MCF 10A (cell line): ENCODE results near the gene CFAP126. TPM values are rescaled to one million over a fixed set of nuclear protein-coding genes. Genes with fewer than 3 reads are reported as not detected.
"Not testable (repeated sequence)": the region's sequence is repeated elsewhere in the genome, so short reads cannot be mapped to it uniquely, and the experiment has no call there.

ENCODE experiments used
- BruUV-seq: library from RNA; stranded (reverse); fragments of 400-500 nt; replicated peaks from 2 replicates; lab custom pipeline; 2021; lab: Mats Ljungman, UMichigan
- CTCF ChIA-PET: fragments of 300-600 bp; sonication (Branson Sonifier 250); formaldehyde crosslinking; extraction: SDS; loops from one replicate; lab custom pipeline; 2021; ENCODE audit warnings: antibody characterized with exemption, inconsistent platforms; lab: Yijun Ruan, JAX
- POLR2A ChIA-PET: fragments of 300-600, 350-650 bp; sonication (Branson Sonifier 250); formaldehyde crosslinking; extraction: SDS; loops from one replicate; lab custom pipeline; 2020; ENCODE audit warnings: antibody characterized with exemption, inconsistent platforms; lab: Yijun Ruan, JAX
- DNase-seq: peaks from one replicate; pipeline ENCODE4 v3.0.0-alpha.2; 2018; ENCODE audit not compliant: unreplicated experiment
- H3K27ac Mint-ChIP-seq: one replicate; pipeline ENCODE4 v1.8.0; 2022; ENCODE audit warnings: mild to moderate bottlenecking, low read depth, mixed read lengths; ENCODE audit not compliant: unreplicated experiment
- H3K27me3 Mint-ChIP-seq: one replicate; pipeline ENCODE4 v1.8.0; 2022; ENCODE audit warnings: mixed read lengths; ENCODE audit not compliant: insufficient read depth, unreplicated experiment
- H3K36me3 Mint-ChIP-seq: one replicate; pipeline ENCODE4 v1.8.0; 2022; ENCODE audit warnings: mild to moderate bottlenecking, moderate library complexity, mixed read lengths; ENCODE audit not compliant: insufficient read depth, unreplicated experiment
- H3K4me1 Mint-ChIP-seq: one replicate; pipeline ENCODE4 v1.8.0; 2022; ENCODE audit warnings: mixed read lengths; ENCODE audit not compliant: insufficient read depth, unreplicated experiment
- H3K4me3 Mint-ChIP-seq: one replicate; pipeline ENCODE4 v1.8.0; 2022; ENCODE audit warnings: mild to moderate bottlenecking, moderate library complexity, mixed read lengths; ENCODE audit not compliant: unreplicated experiment
- H3K9me3 Mint-ChIP-seq: one replicate; pipeline ENCODE4 v1.8.0; 2022; ENCODE audit warnings: mixed read lengths; ENCODE audit not compliant: unreplicated experiment
- CTCF ChIP-seq: fragments of 200-600 bp; IDR thresholded peaks from one replicate; pipeline ENCODE4 v1.8.0; 2022; ENCODE audit warnings: antibody characterized with exemption, mild to moderate bottlenecking; ENCODE audit not compliant: unreplicated experiment
- intact Hi-C: fragments of 100-400 bp; cut with micrococcal nuclease; formaldehyde crosslinking; loops from 2 replicates; pipeline ENCODE4 v1.14.1; 2022
- total RNA-seq: library from RNA; stranded (reverse); gene quantifications from 2 replicates; pipeline ENCODE4 v1.2.3, GENCODE V29; 2022

CFAP126 gene
- total RNA-seq, 1 experiment from 2014 or later = not detected

GRCh38 chr1:161399257-161399998 lies 31.8 kb upstream of the CFAP126 start:
- no peaks in the 10 kb centered on the region for H3K9me3 Mint-ChIP-seq
- no TSS peak for BruUV-seq
- intact Hi-C loops = no loop called here
- peak overlapping the region; percentile 100 for H3K27ac Mint-ChIP-seq
- H3K36me3 Mint-ChIP-seq = peaks cover 12% of the 10 kb centered on the region
- H3K4me1 Mint-ChIP-seq = peaks cover 18% of the 10 kb centered on the region
- H3K27me3 Mint-ChIP-seq = no peaks in the 10 kb centered on the region
- ChIA-PET CTCF (interaction anchor here (1.1 to 1.3 kb wide), 6 partner anchors 9 to 349 kb away, joined by 3 to 7 read pairs (median 4); partner anchors contain the start of gene TOMM40L), POLR2A (interaction anchor here (0.6 to 2.4 kb wide), 15 partner anchors 8 to 474 kb away, joined by 3 to 33 read pairs (median 5); partner anchors contain the start of genes DEDD, DUSP12 and NDUFS2)
- H3K4me3 Mint-ChIP-seq = peak overlapping the region; percentile 82
- peak; percentile 57 for TF ChIP-seq CTCF
- DNase-seq = peak; percentile 93

- POLR2A ChIA-PET = interaction anchor here (1.5 to 2.4 kb wide), 2 partner anchors 10 to 16 kb away, joined by 7 to 33 read pairs; no protein-coding TSS in a partner anchor
- BruUV-seq = TSS peak; percentile 94
- no peaks in the 10 kb centered on the region for H3K9me3 Mint-ChIP-seq
- peak overlapping the region; percentile 100 for H3K27ac Mint-ChIP-seq
- CTCF ChIA-PET = interaction anchor here (1.4 kb wide), 1 partner anchor 17 kb away, joined by 8 read pairs; no protein-coding TSS in a partner anchor
- H3K36me3 Mint-ChIP-seq = peaks cover 12% of the 10 kb centered on the region
- DNase-seq = no peak
- H3K27me3 Mint-ChIP-seq = no peaks in the 10 kb centered on the region
- intact Hi-C loops = no loop called here
- TF ChIP-seq CTCF = no peak
- peak overlapping the region; percentile 82 for H3K4me3 Mint-ChIP-seq
- peaks cover 18% of the 10 kb centered on the region for H3K4me1 Mint-ChIP-seq
These were observed 31.2 kb upstream of the CFAP126 start for GRCh38 chr1:161398900-161399256.

- H3K27ac Mint-ChIP-seq, H3K4me3 Mint-ChIP-seq, H3K27me3 Mint-ChIP-seq, BruUV-seq, H3K9me3 Mint-ChIP-seq, DNase-seq, intact Hi-C loops, POLR2A ChIA-PET: not testable (repeated sequence)
- H3K4me1 Mint-ChIP-seq = peaks cover 18% of the 10 kb centered on the region
- CTCF ChIA-PET = interaction anchor here (1.0 to 1.4 kb wide), 3 partner anchors 13 to 106 kb away, joined by 3 to 7 read pairs (median 7); no protein-coding TSS in a partner anchor
- peaks cover 12% of the 10 kb centered on the region for H3K36me3 Mint-ChIP-seq
These were observed 29.4 kb upstream of the CFAP126 start for GRCh38 chr1:161397038-161397437.

GRCh38 chr1:161393151-161393550 lies 25.5 kb upstream of the CFAP126 start:
- DNase-seq = no peak
- no peaks in the 10 kb centered on the region for H3K27me3 Mint-ChIP-seq
- intact Hi-C loops = no loop called here
- ChIA-PET POLR2A (no interaction called here), CTCF (interaction anchor here (0.6 to 16.1 kb wide), 3 partner anchors 12 to 168 kb away, joined by 3 to 339 read pairs (median 23); partner anchors contain the start of genes APOA2 and TOMM40L)
- H3K36me3 Mint-ChIP-seq = no peaks in the 10 kb centered on the region
- no peak for TF ChIP-seq CTCF
- H3K4me1 Mint-ChIP-seq = peaks cover 16% of the 10 kb centered on the region
- no peak overlapping the region for H3K27ac Mint-ChIP-seq
- H3K9me3 Mint-ChIP-seq = no peaks in the 10 kb centered on the region
- no TSS peak for BruUV-seq
- no peak overlapping the region for H3K4me3 Mint-ChIP-seq
